Dermis lymphatic vessel endothelial cell (primary cell): Measurements from ENCODE around the gene KRTAP19-2. TPM values are rescaled to one million over a fixed set of nuclear protein-coding genes. Genes with fewer than 3 reads are reported as not detected.

Experiments
- total RNA-seq: library from RNA; depleted of rRNA; stranded (reverse); fragments of >200 nt; gene quantifications from 2 replicates; pipeline ENCODE4 v1.2.1, GENCODE V29; 2014

Gene KRTAP19-2
- total RNA-seq = not detected in 2 replicates

GRCh38 chr21:30487336-30487735 is at the start of gene KRTAP19-2:
KRTAP19-2 (minus strand) TSS chr21:30487436; CDS start chr21:30487348, 88 bp downstream.

GRCh38 chr21:30502041-30502440 is 14.8 kb upstream of the KRTAP19-2 start, which contains the start of gene KRTAP19-5:
KRTAP19-5 (minus strand) TSS chr21:30502141; CDS start chr21:30502090, 51 bp downstream.

DNA sequence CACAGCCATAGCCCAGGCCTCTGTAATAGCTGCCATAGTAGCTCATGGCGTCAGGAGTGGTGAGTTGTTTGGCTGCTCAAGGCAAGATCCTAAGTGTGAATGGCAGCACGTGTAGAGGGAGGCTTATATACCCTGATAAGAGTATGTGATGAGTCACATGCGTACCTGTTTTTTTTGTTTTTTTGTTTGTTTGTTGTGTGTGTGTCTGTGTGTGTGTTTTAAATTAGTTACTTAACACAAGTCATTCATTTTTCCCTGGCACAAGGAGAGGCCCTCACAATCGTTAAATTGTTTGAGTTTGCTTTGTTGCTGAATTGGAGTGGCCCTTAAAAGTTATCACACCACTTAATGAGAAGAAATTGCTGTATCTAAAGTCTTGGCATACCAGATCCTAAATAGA is 9.8 kb upstream of the KRTAP19-2 start, which contains the start of gene KRTAP19-4:
KRTAP19-4 (minus strand) TSS at position 101 of the 400 bp plus-strand sequence; CDS start at position 46, 55 bp downstream.

DNA sequence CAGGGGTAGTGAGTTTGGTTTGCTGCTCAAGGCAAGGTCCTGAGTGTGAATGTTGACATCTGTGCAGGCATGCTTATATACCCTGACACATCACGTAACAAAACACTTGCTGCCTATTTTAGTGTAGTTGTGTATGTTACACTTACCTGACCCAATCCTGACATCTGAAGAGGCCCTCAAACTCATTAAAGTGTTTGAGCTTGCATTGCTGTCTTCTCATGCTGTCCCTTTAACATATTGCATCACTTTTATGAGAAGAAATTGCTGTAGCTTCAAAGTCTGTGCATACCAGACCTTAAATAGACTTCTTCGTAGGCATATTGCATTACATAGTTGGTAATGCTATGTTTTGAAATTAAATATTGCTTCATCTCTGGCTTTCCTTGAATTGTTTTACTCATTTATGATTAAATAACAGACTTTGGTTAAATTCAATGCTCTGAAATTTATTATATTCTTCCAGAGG is 4.8 kb upstream of the KRTAP19-2 start, which contains the start of gene KRTAP19-3:
KRTAP19-3 (minus strand) TSS at position 51 of the 466 bp plus-strand sequence. CDS start 56 bp downstream, outside the sequence.

DNA sequence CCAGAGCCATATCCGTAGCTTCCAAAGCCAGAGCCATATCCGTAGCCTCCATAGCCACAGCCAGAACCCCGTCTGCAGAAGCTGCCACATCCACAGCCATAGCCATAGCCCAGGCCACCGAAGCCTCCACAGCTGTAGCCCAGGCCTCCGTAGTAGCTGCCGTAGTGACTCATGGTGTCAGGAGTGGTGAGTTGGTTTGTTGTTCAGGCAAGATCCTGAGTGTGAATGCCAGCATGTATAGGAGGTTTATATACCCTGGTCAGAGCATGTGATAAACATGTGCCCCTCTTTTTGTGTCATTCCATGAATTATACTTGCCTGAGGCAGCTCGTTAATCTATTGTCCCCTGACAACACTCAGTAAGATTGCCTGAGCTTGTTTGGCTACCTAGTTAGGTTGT is 7.1 kb downstream of the KRTAP19-2 start, which contains the start of gene KRTAP19-1:
KRTAP19-1 (minus strand) TSS at position 223 of the 400 bp plus-strand sequence; CDS start at position 173, 50 bp downstream.

GRCh38 chr21:30439975-30440374 is 47.3 kb downstream of the KRTAP19-2 start, which contains the start of gene KRTAP15-1:
KRTAP15-1 (plus strand) TSS chr21:30440275; CDS start chr21:30440328, 53 bp downstream.

Other genes with a start within 250 kb of the KRTAP19-2 start
- not detected in 2 replicates for gene KRTAP24-1, start 204.5 kb downstream of the KRTAP19-2 start, total RNA-seq
- gene KRTAP25-1, start 197.9 kb downstream of the KRTAP19-2 start, total RNA-seq = not detected in 2 replicates
- not detected in 2 replicates for gene KRTAP26-1, start 167.1 kb downstream of the KRTAP19-2 start, total RNA-seq
- not detected in 2 replicates for gene KRTAP27-1, start 149.7 kb downstream of the KRTAP19-2 start, total RNA-seq
- gene KRTAP23-1, start 138.8 kb downstream of the KRTAP19-2 start, total RNA-seq = not detected in 2 replicates
- gene KRTAP13-2, start 115.2 kb downstream of the KRTAP19-2 start, total RNA-seq = not detected in 2 replicates
- not detected in 2 replicates for gene KRTAP13-1, start 91.4 kb downstream of the KRTAP19-2 start, total RNA-seq
- gene KRTAP13-3, start 61.5 kb downstream of the KRTAP19-2 start, total RNA-seq = not detected in 2 replicates
- not detected in 2 replicates for gene KRTAP13-4, start 57.2 kb downstream of the KRTAP19-2 start, total RNA-seq
- gene KRTAP15-1, start 47.2 kb downstream of the KRTAP19-2 start, total RNA-seq = not detected in 2 replicates
- not detected in 2 replicates for gene KRTAP19-1, start 7.1 kb downstream of the KRTAP19-2 start, total RNA-seq
- gene KRTAP19-3, start 4.6 kb upstream of the KRTAP19-2 start, total RNA-seq = not detected in 2 replicates
- not detected in 2 replicates for gene KRTAP19-4, start 9.7 kb upstream of the KRTAP19-2 start, total RNA-seq
- gene KRTAP19-5, start 14.7 kb upstream of the KRTAP19-2 start, total RNA-seq = not detected in 2 replicates
- not detected in 2 replicates for gene KRTAP19-6, start 54.4 kb upstream of the KRTAP19-2 start, total RNA-seq
- not detected in 2 replicates for gene KRTAP19-7, start 73.9 kb upstream of the KRTAP19-2 start, total RNA-seq
- not detected in 2 replicates for gene KRTAP22-2, start 103.0 kb upstream of the KRTAP19-2 start, total RNA-seq
- not detected in 2 replicates for gene KRTAP6-3, start 105.0 kb upstream of the KRTAP19-2 start, total RNA-seq
- not detected in 2 replicates for gene KRTAP6-2, start 111.5 kb upstream of the KRTAP19-2 start, total RNA-seq
- gene KRTAP22-1, start 113.7 kb upstream of the KRTAP19-2 start, total RNA-seq = not detected in 2 replicates
- gene KRTAP6-1, start 126.5 kb upstream of the KRTAP19-2 start, total RNA-seq = not detected in 2 replicates
- gene KRTAP20-1, start 129.0 kb upstream of the KRTAP19-2 start, total RNA-seq = not detected in 2 replicates
- gene KRTAP20-4, start 133.2 kb upstream of the KRTAP19-2 start, total RNA-seq = not detected in 2 replicates
- not detected in 2 replicates for gene KRTAP20-2, start 147.8 kb upstream of the KRTAP19-2 start, total RNA-seq
- not detected in 2 replicates for gene KRTAP20-3, start 155.4 kb upstream of the KRTAP19-2 start, total RNA-seq
- not detected in 2 replicates for gene KRTAP21-3, start 231.3 kb upstream of the KRTAP19-2 start, total RNA-seq